ENCODE measurements around the gene PLS1.
"Not testable (repeated sequence)": the region's sequence is repeated elsewhere in the genome, so short reads cannot be mapped to it uniquely, and the experiment has no call there.

PLS1 gene

GRCh38 chr3:142578329-142579223 lies 17.6 kb upstream of the PLS1 start, which contains the start of gene ATR:
ATR (minus strand) TSS chr3:142578733; CDS start chr3:142578704, 29 bp downstream.
- peak; percentile 80 to 98 for DNase-seq (ENCODE audit: low read depth in 1 of 2, low spot score in 1 of 2)

GRCh38 chr3:142580061-142580423 lies 16.2 kb upstream of the PLS1 start:
- Histone ChIP-seq H3K27me3 (ENCODE audit: insufficient read depth, poor library complexity, severe bottlenecking) (no peaks in the 10 kb centered on the region), H3K27ac (replicated peaks) (no peak overlapping the region), H3K4me3 (replicated peaks; ENCODE audit: insufficient read depth, low read length) (no peak overlapping the region)
- no peak for DNase-seq (ENCODE audit: low read depth in 1 of 2, low spot score in 1 of 2)
- TF ChIP-seq GABPA (IDR thresholded peaks at IDR 0.05; ENCODE audit: low read depth) (no peak), REST (IDR thresholded peaks at IDR 0.05; ENCODE audit: insufficient replicate concordance, low read depth) (no peak), CTCF (IDR thresholded peaks at IDR 0.05; ENCODE audit: insufficient read depth, low read length) (no peak), POLR2AphosphoS5 (IDR thresholded peaks at IDR 0.05; ENCODE audit: low read depth) (no peak), SPI1 (IDR thresholded peaks at IDR 0.05; ENCODE audit: borderline replicate concordance, low read depth) (no peak)

More at GRCh38 chr3:142578329-142579223, 17.6 kb upstream of the PLS1 start, which contains the start of gene ATR:
- peak within 1 kb of the TSS; percentile 79 for H3K27ac ChIP-seq (replicated peaks)
- TF ChIP-seq POLR2AphosphoS5 (IDR thresholded peaks at IDR 0.05; ENCODE audit: low read depth) (peak; percentile 77; the same call in 1 of the 2 replicates), REST (IDR thresholded peaks at IDR 0.05; ENCODE audit: insufficient replicate concordance, low read depth) (peak; percentile 68), SPI1 (IDR thresholded peaks at IDR 0.05; ENCODE audit: borderline replicate concordance, low read depth) (no peak; the same call in 1 of the 2 replicates), GABPA (IDR thresholded peaks at IDR 0.05; ENCODE audit: low read depth) (peak; percentile 73), CTCF (IDR thresholded peaks at IDR 0.05; ENCODE audit: insufficient read depth, low read length) (no peak)
- no peaks in the 10 kb centered on the region for H3K27me3 ChIP-seq (ENCODE audit: insufficient read depth, poor library complexity, severe bottlenecking)
- peak within 1 kb of the TSS; percentile 95 for H3K4me3 ChIP-seq (replicated peaks; ENCODE audit: insufficient read depth, low read length)

GRCh38 chr3:142581070-142581469 lies 15.1 kb upstream of the PLS1 start:
- not testable (repeated sequence) for DNase-seq (ENCODE audit: low read depth in 1 of 2, low spot score in 1 of 2); H3K27ac ChIP-seq (replicated peaks); H3K4me3 ChIP-seq (replicated peaks; ENCODE audit: insufficient read depth, low read length); H3K27me3 ChIP-seq (ENCODE audit: insufficient read depth, poor library complexity, severe bottlenecking)

- Histone ChIP-seq H3K27ac (replicated peaks) (no peak overlapping the region), H3K27me3 (ENCODE audit: insufficient read depth, poor library complexity, severe bottlenecking) (no peaks in the 10 kb centered on the region), H3K4me3 (replicated peaks; ENCODE audit: insufficient read depth, low read length) (no peak overlapping the region)
- TF ChIP-seq GABPA (IDR thresholded peaks at IDR 0.05; ENCODE audit: low read depth) (no peak), REST (IDR thresholded peaks at IDR 0.05; ENCODE audit: insufficient replicate concordance, low read depth) (no peak), CTCF (IDR thresholded peaks at IDR 0.05; ENCODE audit: insufficient read depth, low read length) (peak; percentile 37), SPI1 (IDR thresholded peaks at IDR 0.05; ENCODE audit: borderline replicate concordance, low read depth) (no peak)
- peak in 1 of 2 experiments; percentile 49 for DNase-seq (ENCODE audit: low read depth in 1 of 2, low spot score in 1 of 2)
These were observed 9.3 kb upstream of the PLS1 start for GRCh38 chr3:142586803-142587406.

Measured in HL-60 (cell line).